Measurements from ENCODE around the gene HPS4. TPM values are rescaled to one million over a fixed set of nuclear protein-coding genes. Genes with fewer than 3 reads are reported as not detected.

Gene HPS4
- total RNA-seq: 12.3 and 23.2 TPM in 2 replicates

GRCh38 chr22:26483439-26484359 is at the start of gene HPS4, which contains the start of gene SRRD:
Gene HPS4, minus strand, starts transcription at chr22:26483783. Its CDS starts 2,021 bp downstream, at chr22:26481762.
Gene SRRD, plus strand, starts transcription at chr22:26483877. Its CDS starts 14 bp downstream, at chr22:26483891.

GRCh38 chr22:26512149-26512793 is 28.7 kb upstream of the HPS4 start, which contains the start of gene TFIP11:
Gene TFIP11, minus strand, starts transcription at chr22:26512473. Its CDS starts 2,201 bp downstream, at chr22:26510272.

GRCh38 chr22:26428515-26429457 is 54.8 kb downstream of the HPS4 start, which contains the start of gene ASPHD2:
Gene ASPHD2, plus strand, starts transcription at chr22:26429260. Its CDS starts 4,356 bp downstream, at chr22:26433616.

Other genes starting within 250 kb of the HPS4 start
- gene ASPHD2, start 54.5 kb downstream of the HPS4 start, total RNA-seq: 0.81 and 2.0 TPM in 2 replicates
- 9.1 and 19.2 TPM in 2 replicates for gene SRRD, start 94 bp upstream of the HPS4 start, total RNA-seq
- gene TFIP11, start 28.7 kb upstream of the HPS4 start, total RNA-seq: 27.8 and 52.1 TPM in 2 replicates
- gene TPST2, start 106.3 kb upstream of the HPS4 start, total RNA-seq: 33.2 and 121 TPM in 2 replicates
- gene CRYBB1, start 134.2 kb upstream of the HPS4 start, total RNA-seq: not detected in 2 replicates
- gene CRYBA4, start 138.2 kb upstream of the HPS4 start, total RNA-seq: not detected in 2 replicates
- gene MIAT, start 173.8 kb upstream of the HPS4 start, total RNA-seq: 0.16 and 0.82 TPM in 2 replicates